Astrocyte of the cerebellum (primary cell): ENCODE results near the gene GTF2IRD1.

Source experiments
- DNase-seq: peaks from one replicate; pipeline ENCODE4 v3.0.0-alpha.2; 2011; ENCODE audit warnings: low read depth
- H3K4me3 ChIP-seq: 2 replicates; pipeline ENCODE4 v1.5.1; 2011; ENCODE audit warnings: mild to moderate bottlenecking, low read depth, low read length, moderate library complexity
- CTCF ChIP-seq: IDR thresholded peaks from 2 replicates; pipeline ENCODE4 v1.5.1; 2012; ENCODE audit warnings: low read length, low read depth, moderate library complexity, mild to moderate bottlenecking; ENCODE audit errors: missing control alignments
- in situ Hi-C: cut with HindIII; loops from 2 replicates; pipeline ENCODE4 v1.10.0; 2017; ENCODE audit warnings: low sequenced_read_pairs

The GTF2IRD1 gene

GRCh38 chr7:74467876-74468275 lies 14.2 kb downstream of the GTF2IRD1 start:
- no peak for DNase-seq
- no peak for TF ChIP-seq CTCF
- in situ Hi-C loops: no loop called here
- no peak overlapping the region for H3K4me3 ChIP-seq

GRCh38 chr7:74470504-74470903 lies 16.8 kb downstream of the GTF2IRD1 start:
- no peak for DNase-seq
- no peak for TF ChIP-seq CTCF
- in situ Hi-C loops: no loop called here
- H3K4me3 ChIP-seq: no peak overlapping the region

GRCh38 chr7:74473116-74473515 lies 19.4 kb downstream of the GTF2IRD1 start:
- no peak for DNase-seq
- no peak overlapping the region for H3K4me3 ChIP-seq
- in situ Hi-C loops: no loop called here
- no peak for TF ChIP-seq CTCF

GRCh38 chr7:74474271-74474865 lies 20.7 kb downstream of the GTF2IRD1 start:
- no peak for TF ChIP-seq CTCF
- no peak for DNase-seq
- in situ Hi-C loops: no loop called here
- no peak overlapping the region for H3K4me3 ChIP-seq

GRCh38 chr7:74475243-74475986 lies 21.7 kb downstream of the GTF2IRD1 start:
- in situ Hi-C loops: no loop called here
- no peak overlapping the region for H3K4me3 ChIP-seq
- DNase-seq: no peak
- TF ChIP-seq CTCF: no peak

GRCh38 chr7:74475987-74476350 lies 22.3 kb downstream of the GTF2IRD1 start:
- no peak overlapping the region for H3K4me3 ChIP-seq
- no peak for TF ChIP-seq CTCF
- in situ Hi-C loops: no loop called here
- DNase-seq: no peak
